ENCODE results near the gene SSC5D.

DNA sequence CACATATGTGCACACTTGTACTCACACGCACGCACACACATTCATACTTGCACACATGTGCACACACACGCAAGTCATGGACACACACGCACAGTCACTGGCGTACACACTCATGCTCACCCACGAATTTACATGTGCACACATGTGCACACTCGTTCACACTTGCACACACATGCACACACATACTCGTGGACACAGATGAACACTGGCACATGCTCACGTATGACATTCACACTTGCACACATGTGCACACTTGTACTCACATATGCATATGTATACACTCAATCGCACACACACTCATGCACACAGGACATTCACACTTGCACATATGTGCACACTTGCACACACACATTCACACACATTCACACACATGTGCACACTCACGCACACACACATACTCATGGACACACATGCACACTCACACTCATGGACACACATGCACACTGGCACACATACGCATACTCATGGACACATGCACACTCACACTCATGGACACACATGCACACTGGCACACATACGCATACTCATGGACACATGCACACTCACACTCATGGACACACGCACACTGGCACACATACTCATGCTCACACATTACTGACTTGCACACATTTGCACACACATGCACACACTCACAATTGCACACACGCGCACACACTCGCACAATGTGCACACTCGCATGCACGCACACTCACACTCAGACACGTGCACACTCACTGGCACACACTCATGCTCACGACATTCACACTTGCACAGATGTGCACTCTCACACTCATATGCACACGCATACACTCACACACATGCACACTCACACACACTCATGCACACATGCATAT lies 39.2 kb downstream of the SSC5D start:
- TF ChIP-seq, protein P1, sequence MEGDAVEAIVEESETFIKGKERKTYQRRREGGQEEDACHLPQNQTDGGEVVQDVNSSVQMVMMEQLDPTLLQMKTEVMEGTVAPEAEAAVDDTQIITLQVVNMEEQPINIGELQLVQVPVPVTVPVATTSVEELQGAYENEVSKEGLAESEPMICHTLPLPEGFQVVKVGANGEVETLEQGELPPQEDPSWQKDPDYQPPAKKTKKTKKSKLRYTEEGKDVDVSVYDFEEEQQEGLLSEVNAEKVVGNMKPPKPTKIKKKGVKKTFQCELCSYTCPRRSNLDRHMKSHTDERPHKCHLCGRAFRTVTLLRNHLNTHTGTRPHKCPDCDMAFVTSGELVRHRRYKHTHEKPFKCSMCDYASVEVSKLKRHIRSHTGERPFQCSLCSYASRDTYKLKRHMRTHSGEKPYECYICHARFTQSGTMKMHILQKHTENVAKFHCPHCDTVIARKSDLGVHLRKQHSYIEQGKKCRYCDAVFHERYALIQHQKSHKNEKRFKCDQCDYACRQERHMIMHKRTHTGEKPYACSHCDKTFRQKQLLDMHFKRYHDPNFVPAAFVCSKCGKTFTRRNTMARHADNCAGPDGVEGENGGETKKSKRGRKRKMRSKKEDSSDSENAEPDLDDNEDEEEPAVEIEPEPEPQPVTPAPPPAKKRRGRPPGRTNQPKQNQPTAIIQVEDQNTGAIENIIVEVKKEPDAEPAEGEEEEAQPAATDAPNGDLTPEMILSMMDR (IDR thresholded peaks at IDR 0.05; ENCODE audit: borderline replicate concordance, extremely low read depth, low read length, poor library complexity, severe bottlenecking): no peak
- TF ChIP-seq EZH2 (IDR thresholded peaks at IDR 0.05; ENCODE audit: borderline replicate concordance, low read depth, low read length, severe bottlenecking): no peak

Data from DND-41 (cell line).